GM19324 (cell line): ENCODE results near the gene BMI1.
"Not testable (repeated sequence)": the region's sequence is repeated elsewhere in the genome, so short reads cannot be mapped to it uniquely, and the experiment has no call there.

Source experiments
- ATAC-seq: cut with Tn5 transposase; IDR thresholded peaks from one replicate; pipeline ENCODE4 v1.9.1; 2021; ENCODE audit warnings: mild to moderate bottlenecking, moderate library complexity; ENCODE audit not compliant: unreplicated experiment, low FRiP score

The BMI1 gene

GRCh38 chr10:22338185-22338900, 17.4 kb downstream of the BMI1 start:
- ATAC-seq = no peak

GRCh38 chr10:22338931-22339330, 18.0 kb downstream of the BMI1 start:
- ATAC-seq = no peak

- no peak for ATAC-seq
These were observed 18.9 kb downstream of the BMI1 start for GRCh38 chr10:22339761-22340328.

DNA sequence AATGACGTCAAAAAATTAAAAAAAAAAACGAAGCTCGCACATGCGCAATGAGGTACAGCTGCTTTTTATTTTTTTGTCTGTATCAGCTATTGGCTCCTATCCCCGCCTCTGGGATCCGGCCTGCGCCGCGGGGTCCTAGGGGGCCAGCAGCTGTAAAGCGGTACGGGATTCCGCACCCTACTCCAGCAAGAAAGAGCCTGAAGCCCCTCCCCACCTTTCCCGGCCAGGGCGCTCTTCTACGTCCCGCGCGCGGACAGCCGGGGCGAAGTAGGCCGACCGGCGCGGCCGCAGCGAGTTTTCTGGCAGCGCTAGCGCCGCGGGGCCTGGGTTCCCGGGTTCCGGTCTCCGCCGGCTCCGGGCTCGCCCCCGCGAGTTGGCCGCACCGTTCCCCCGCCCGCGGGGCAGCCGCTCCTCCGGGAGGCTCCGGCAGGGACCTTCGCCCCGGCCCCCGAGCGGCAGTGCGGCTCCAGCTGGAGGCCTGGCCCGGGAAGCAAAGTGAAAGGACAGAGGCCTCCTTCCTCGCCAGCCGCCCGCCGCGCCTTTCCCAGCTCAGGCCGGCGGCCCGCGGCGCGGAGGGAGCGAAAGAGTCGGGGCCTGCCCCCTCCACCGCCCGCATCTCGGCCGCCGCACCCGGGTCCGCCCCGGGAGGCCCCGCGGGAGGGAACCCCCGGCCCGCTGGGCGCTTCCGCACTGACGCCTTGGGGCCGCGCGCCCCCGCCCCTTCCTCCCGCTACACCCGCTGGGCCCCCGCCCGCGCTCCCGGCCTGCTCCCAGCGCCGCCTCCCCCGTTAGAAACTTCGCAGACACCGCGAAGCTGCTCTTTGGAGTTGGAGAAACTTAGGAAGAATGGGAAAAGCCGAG, 19.7 kb downstream of the BMI1 start:
- ATAC-seq = peak; percentile 49

- ATAC-seq = peak; percentile 32
These were observed 20.5 kb downstream of the BMI1 start for GRCh38 chr10:22341190-22341925.

DNA sequence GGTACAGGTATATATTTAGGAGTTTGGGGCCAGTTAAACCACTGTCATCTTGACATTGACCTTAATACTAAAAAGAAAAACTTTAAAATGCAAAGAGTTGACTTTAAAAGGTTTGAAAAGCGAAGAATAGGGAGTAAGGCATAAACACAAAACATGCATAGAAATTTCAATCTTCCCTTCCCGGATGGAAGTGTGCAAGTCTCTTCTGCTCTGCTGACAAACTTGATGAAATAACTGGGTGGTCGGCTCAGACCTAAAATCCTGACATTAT, 21.0 kb downstream of the BMI1 start:
- ATAC-seq = no peak

DNA sequence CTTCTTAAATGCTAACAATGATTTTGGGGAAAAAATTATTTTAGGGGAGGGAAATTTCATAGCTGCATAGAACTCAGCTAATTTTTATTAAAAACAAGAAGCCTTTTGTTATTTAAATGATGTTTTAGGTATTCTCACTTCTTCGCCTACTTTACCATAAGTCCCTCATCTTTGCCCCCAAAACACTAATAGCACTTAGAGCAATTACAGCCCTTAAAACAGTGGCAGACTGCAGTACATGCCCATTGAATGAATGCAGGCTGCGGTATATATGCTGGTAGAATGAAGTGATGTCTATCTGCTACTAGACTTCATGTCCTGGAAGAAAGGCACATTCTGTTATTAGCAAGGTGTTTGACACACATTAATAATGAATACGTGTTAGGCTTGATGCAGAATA, 21.5 kb downstream of the BMI1 start:
- ATAC-seq = no peak

GRCh38 chr10:22343731-22344130, 22.8 kb downstream of the BMI1 start:
- ATAC-seq = no peak

DNA sequence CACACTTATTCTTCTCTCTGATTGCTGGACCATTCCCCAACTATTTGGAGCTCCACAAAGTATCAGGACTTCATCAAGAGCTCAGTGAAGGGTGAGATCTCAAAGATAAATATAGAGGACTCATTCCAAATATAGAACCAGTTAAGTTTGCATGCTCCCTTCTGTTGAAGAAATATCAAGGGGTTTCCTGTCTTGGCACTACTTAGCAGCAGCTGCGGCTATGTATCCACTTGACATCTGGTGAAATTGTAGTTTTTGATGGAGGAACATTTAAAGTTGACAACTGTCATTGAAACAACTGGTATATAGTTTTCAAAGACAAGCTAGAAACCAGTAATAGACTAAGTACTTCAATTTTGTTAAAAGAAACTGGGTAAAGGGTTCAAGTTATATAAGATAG, 23.4 kb downstream of the BMI1 start:
- ATAC-seq = no peak

GRCh38 chr10:22344781-22345300, 23.9 kb downstream of the BMI1 start:
- no peak for ATAC-seq

GRCh38 chr10:22345301-22346095, 24.6 kb downstream of the BMI1 start, which contains the start of gene SPAG6:
Gene SPAG6, plus strand, starts transcription at chr10:22345496. Its CDS starts 116 bp downstream, at chr10:22345612.
- no peak for ATAC-seq

GRCh38 chr10:22346096-22346661, 25.3 kb downstream of the BMI1 start:
- ATAC-seq = no peak

- no peak for ATAC-seq
These were observed 28.9 kb downstream of the BMI1 start for GRCh38 chr10:22349755-22350154.

DNA sequence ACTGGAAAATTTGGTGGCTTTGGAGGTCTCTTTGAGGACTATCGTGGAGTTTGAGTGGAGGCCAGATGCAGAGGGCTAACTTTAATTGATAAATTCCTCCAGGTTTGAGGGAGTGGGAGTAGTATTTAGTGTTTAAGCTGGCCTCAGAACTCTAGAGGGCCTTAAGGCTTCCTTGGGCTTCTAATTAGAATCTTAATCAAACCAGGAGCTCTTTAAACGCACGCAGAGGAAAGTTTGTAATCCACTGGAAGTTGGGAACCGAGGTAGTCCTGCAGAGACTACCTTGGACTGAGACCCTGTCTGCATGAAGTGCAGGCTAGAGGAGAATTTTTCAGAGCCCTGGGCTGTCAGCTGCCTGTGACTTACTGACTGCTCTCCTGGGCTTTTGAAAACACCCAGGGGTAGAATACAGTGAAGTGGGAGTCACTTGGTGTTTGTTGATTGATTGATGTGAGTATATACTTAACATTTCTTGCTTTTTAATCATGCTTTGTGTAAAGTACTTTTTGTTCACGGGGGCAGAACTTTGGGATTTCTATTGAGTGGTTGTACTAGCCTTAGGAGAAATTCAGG, 30.3 kb downstream of the BMI1 start:
- no peak for ATAC-seq

DNA sequence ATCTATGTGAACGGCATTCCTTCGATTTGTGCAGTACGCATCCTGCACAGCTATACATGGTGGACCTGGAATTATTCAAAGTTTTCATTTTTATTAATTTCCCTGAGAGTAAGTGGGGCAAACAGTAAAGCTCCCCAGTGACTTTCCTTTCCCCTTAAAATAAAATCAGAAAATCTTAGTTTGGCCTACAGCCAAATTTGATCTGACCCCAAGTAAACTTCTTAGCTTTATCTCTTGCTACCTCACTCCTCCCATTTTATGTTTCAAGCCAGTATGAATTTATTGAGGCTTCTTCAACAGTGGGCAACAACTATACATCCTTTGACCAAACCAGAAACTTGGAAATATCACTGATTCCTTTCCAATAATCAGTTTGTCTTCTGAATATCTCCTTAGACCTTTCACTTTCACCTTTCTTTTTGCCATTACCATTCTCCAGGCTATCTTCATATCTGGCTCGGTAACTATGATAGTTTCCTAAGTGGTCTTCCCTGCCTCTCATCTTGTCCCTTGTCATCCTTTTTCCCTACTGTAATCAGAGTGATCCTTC, 35.5 kb downstream of the BMI1 start:
- ATAC-seq = no peak

DNA sequence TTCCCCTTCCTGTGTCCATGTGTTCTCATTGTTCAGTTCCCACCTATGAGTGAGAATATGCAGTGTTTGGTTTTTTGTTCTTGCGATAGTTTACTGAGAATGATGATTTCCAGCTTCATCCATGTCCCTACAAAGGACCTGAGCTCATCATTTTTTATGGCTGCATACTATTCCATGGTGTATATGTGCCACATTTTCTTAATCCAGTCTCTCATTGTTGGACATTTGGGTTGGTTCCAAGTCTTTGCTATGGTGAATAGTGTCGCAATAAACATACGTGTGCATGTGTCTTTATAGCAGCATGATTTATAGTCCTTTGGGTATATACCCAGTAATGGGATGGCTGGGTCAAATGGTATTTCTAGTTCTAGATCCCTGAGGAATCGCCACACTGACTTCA, 36.9 kb downstream of the BMI1 start:
- not testable (repeated sequence) for ATAC-seq

GRCh38 chr10:22363305-22363704, 42.4 kb downstream of the BMI1 start:
- ATAC-seq = no peak

DNA sequence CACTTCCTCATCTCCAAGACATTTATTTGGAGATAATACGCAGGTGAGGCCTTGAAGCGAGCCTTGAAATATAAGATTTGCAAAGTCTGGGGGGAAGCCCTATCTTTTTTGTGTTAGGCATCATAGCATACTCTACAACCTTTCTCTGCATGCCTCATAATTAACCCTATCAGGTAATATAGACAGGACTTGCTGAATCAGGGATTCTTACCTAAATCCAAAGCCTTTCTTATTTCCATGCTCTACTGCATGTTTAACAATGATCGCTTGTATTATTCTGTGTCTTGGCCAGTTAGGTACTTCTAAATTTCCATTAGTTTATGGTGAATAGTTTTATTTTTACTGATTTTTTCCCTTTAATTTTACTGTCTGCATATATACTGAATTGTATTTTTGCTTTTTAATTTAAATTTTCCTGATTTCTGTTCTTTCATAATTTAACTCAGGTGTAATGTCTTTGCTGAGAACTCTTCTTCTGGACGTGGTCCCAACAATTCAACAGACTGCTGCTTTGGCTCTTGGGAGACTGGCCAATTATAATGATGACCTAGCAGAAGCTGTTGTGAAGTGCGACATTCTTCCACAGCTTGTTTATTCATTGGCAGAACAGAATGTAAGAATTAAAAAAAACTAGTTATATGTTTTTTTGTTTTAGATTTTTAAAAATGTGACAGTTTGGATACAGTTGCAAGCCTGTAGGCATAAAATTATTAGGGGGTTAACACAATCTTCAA, 43.7 kb downstream of the BMI1 start:
- ATAC-seq = no peak
